ENCODE results near the gene C13orf46.

Gene C13orf46

GRCh38 chr13:113939129-113939943, 34.5 kb downstream of the C13orf46 start:
- Mint-ChIP-seq H3K36me3 (ENCODE audit: insufficient read depth) (peaks cover 23% of the 10 kb centered on the region), H3K4me1 (peaks cover 7% of the 10 kb centered on the region), H3K9me3 (no peaks in the 10 kb centered on the region), H3K27me3 (peaks cover 15% of the 10 kb centered on the region), H3K27ac (ENCODE audit: low read depth) (no peak overlapping the region), H3K4me3 (no peak overlapping the region)
- no peak for DNase-seq (ENCODE audit: low spot score in 2 of 2)
- ATAC-seq (replicated peaks; ENCODE audit: extremely low read depth, poor library complexity, severe bottlenecking): no peak

- H3K4me1 Mint-ChIP-seq: peaks cover 7% of the 10 kb centered on the region
- peaks cover 24% of the 10 kb centered on the region for H3K36me3 Mint-ChIP-seq (ENCODE audit: insufficient read depth)
Measured at GRCh38 chr13:113938716-113939115, 35.2 kb downstream of the C13orf46 start.

GRCh38 chr13:113938246-113938645, 35.6 kb downstream of the C13orf46 start:
- peaks cover 25% of the 10 kb centered on the region for H3K27me3 Mint-ChIP-seq
- H3K4me3 Mint-ChIP-seq: no peak overlapping the region
- ATAC-seq (replicated peaks; ENCODE audit: extremely low read depth, poor library complexity, severe bottlenecking) (no peak), DNase-seq (ENCODE audit: low spot score in 2 of 2) (no peak)
- peaks cover 19% of the 10 kb centered on the region for H3K36me3 Mint-ChIP-seq (ENCODE audit: insufficient read depth)
- no peaks in the 10 kb centered on the region for H3K9me3 Mint-ChIP-seq
- peak overlapping the region; percentile 20 for H3K27ac Mint-ChIP-seq (ENCODE audit: low read depth)
- peaks cover 7% of the 10 kb centered on the region for H3K4me1 Mint-ChIP-seq

More at GRCh38 chr13:113938716-113939115, 35.2 kb downstream of the C13orf46 start:
- no peak for DNase-seq (ENCODE audit: low spot score in 2 of 2)
- H3K9me3 Mint-ChIP-seq: no peaks in the 10 kb centered on the region
- peaks cover 20% of the 10 kb centered on the region for H3K27me3 Mint-ChIP-seq
- no peak for ATAC-seq (replicated peaks; ENCODE audit: extremely low read depth, poor library complexity, severe bottlenecking)
- no peak overlapping the region for H3K4me3 Mint-ChIP-seq
- peak overlapping the region; percentile 20 for H3K27ac Mint-ChIP-seq (ENCODE audit: low read depth)

- Mint-ChIP-seq H3K4me3 (no peak overlapping the region), H3K4me1 (peaks cover 7% of the 10 kb centered on the region), H3K27me3 (peaks cover 31% of the 10 kb centered on the region), H3K27ac (ENCODE audit: low read depth) (no peak overlapping the region), H3K36me3 (ENCODE audit: insufficient read depth) (peaks cover 19% of the 10 kb centered on the region), H3K9me3 (no peaks in the 10 kb centered on the region)
- ATAC-seq (replicated peaks; ENCODE audit: extremely low read depth, poor library complexity, severe bottlenecking): no peak
- DNase-seq (ENCODE audit: low spot score in 2 of 2): no peak
Measured at GRCh38 chr13:113937527-113938180, 36.2 kb downstream of the C13orf46 start.

GRCh38 chr13:113937073-113937472, 36.8 kb downstream of the C13orf46 start:
- peaks cover 19% of the 10 kb centered on the region for H3K36me3 Mint-ChIP-seq (ENCODE audit: insufficient read depth)
- H3K4me3 Mint-ChIP-seq: no peak overlapping the region
- no peak for DNase-seq (ENCODE audit: low spot score in 2 of 2)
- no peaks in the 10 kb centered on the region for H3K9me3 Mint-ChIP-seq
- H3K27me3 Mint-ChIP-seq: peaks cover 36% of the 10 kb centered on the region
- no peak for ATAC-seq (replicated peaks; ENCODE audit: extremely low read depth, poor library complexity, severe bottlenecking)
- peaks cover 11% of the 10 kb centered on the region for H3K4me1 Mint-ChIP-seq
- no peak overlapping the region for H3K27ac Mint-ChIP-seq (ENCODE audit: low read depth)

- ATAC-seq (replicated peaks; ENCODE audit: extremely low read depth, poor library complexity, severe bottlenecking): no peak
- no peak for DNase-seq (ENCODE audit: low spot score in 2 of 2)
- H3K27me3 Mint-ChIP-seq: peaks cover 36% of the 10 kb centered on the region
- H3K4me3 Mint-ChIP-seq: no peak overlapping the region
- no peak overlapping the region for H3K27ac Mint-ChIP-seq (ENCODE audit: low read depth)
- peaks cover 17% of the 10 kb centered on the region for H3K36me3 Mint-ChIP-seq (ENCODE audit: insufficient read depth)
- no peaks in the 10 kb centered on the region for H3K9me3 Mint-ChIP-seq
- H3K4me1 Mint-ChIP-seq: peaks cover 18% of the 10 kb centered on the region
Measured at GRCh38 chr13:113936166-113936965, 37.5 kb downstream of the C13orf46 start.

- DNase-seq (ENCODE audit: low spot score in 2 of 2): no peak
Measured at GRCh38 chr13:113935001-113935844, 38.7 kb downstream of the C13orf46 start.

GRCh38 chr13:113934576-113934975, 39.3 kb downstream of the C13orf46 start:
- H3K9me3 Mint-ChIP-seq: no peaks in the 10 kb centered on the region
- no peak overlapping the region for H3K27ac Mint-ChIP-seq (ENCODE audit: low read depth)
- DNase-seq (ENCODE audit: low spot score in 2 of 2): no peak
- peaks cover 20% of the 10 kb centered on the region for H3K36me3 Mint-ChIP-seq (ENCODE audit: insufficient read depth)
- H3K4me1 Mint-ChIP-seq: peaks cover 29% of the 10 kb centered on the region
- ATAC-seq (replicated peaks; ENCODE audit: extremely low read depth, poor library complexity, severe bottlenecking): no peak
- H3K4me3 Mint-ChIP-seq: no peak overlapping the region
- H3K27me3 Mint-ChIP-seq: peaks cover 36% of the 10 kb centered on the region

More at GRCh38 chr13:113935001-113935844, 38.7 kb downstream of the C13orf46 start:
- peaks cover 36% of the 10 kb centered on the region for H3K27me3 Mint-ChIP-seq
- H3K27ac Mint-ChIP-seq (ENCODE audit: low read depth): no peak overlapping the region
- no peak overlapping the region for H3K4me3 Mint-ChIP-seq
- ATAC-seq (replicated peaks; ENCODE audit: extremely low read depth, poor library complexity, severe bottlenecking): no peak
- H3K9me3 Mint-ChIP-seq: no peaks in the 10 kb centered on the region
- H3K36me3 Mint-ChIP-seq (ENCODE audit: insufficient read depth): peaks cover 23% of the 10 kb centered on the region
- H3K4me1 Mint-ChIP-seq: peaks cover 29% of the 10 kb centered on the region

- no peaks in the 10 kb centered on the region for H3K9me3 Mint-ChIP-seq
- DNase-seq (ENCODE audit: low spot score in 2 of 2) (no peak), ATAC-seq (replicated peaks; ENCODE audit: extremely low read depth, poor library complexity, severe bottlenecking) (no peak)
- H3K27me3 Mint-ChIP-seq: peaks cover 36% of the 10 kb centered on the region
- H3K27ac Mint-ChIP-seq (ENCODE audit: low read depth): no peak overlapping the region
- peaks cover 18% of the 10 kb centered on the region for H3K36me3 Mint-ChIP-seq (ENCODE audit: insufficient read depth)
- peaks cover 29% of the 10 kb centered on the region for H3K4me1 Mint-ChIP-seq
- H3K4me3 Mint-ChIP-seq: no peak overlapping the region
Measured at GRCh38 chr13:113933901-113934300, 40.0 kb downstream of the C13orf46 start.

- ATAC-seq (replicated peaks; ENCODE audit: extremely low read depth, poor library complexity, severe bottlenecking) (no peak), DNase-seq (ENCODE audit: low spot score in 2 of 2) (no peak)
- H3K36me3 Mint-ChIP-seq (ENCODE audit: insufficient read depth): peaks cover 12% of the 10 kb centered on the region
- no peaks in the 10 kb centered on the region for H3K9me3 Mint-ChIP-seq
- H3K4me3 Mint-ChIP-seq: peak overlapping the region; percentile 55
- H3K4me1 Mint-ChIP-seq: peaks cover 23% of the 10 kb centered on the region
- no peak overlapping the region for H3K27ac Mint-ChIP-seq (ENCODE audit: low read depth)
- H3K27me3 Mint-ChIP-seq: peaks cover 42% of the 10 kb centered on the region
Measured at GRCh38 chr13:113931841-113932459, 41.9 kb downstream of the C13orf46 start.

GRCh38 chr13:113930671-113931637, 42.9 kb downstream of the C13orf46 start:
- peak in 1 of 2 donors; percentile 87 for DNase-seq (ENCODE audit: low spot score in 2 of 2)
- no peaks in the 10 kb centered on the region for H3K9me3 Mint-ChIP-seq
- peak; percentile 94 for ATAC-seq (replicated peaks; ENCODE audit: extremely low read depth, poor library complexity, severe bottlenecking)
- H3K36me3 Mint-ChIP-seq (ENCODE audit: insufficient read depth): peaks cover 16% of the 10 kb centered on the region
- H3K27ac Mint-ChIP-seq (ENCODE audit: low read depth): peak overlapping the region; percentile 81
- H3K4me1 Mint-ChIP-seq: peaks cover 23% of the 10 kb centered on the region
- peak overlapping the region; percentile 55 for H3K4me3 Mint-ChIP-seq
- peaks cover 42% of the 10 kb centered on the region for H3K27me3 Mint-ChIP-seq
